B cell (primary cell): Measurements from ENCODE around the gene ZMAT2. TPM values are rescaled to one million over a fixed set of nuclear protein-coding genes. Genes with fewer than 3 reads are reported as not detected.

Experiments
- ATAC-seq: fragments of 200-7000 bp; cut with Tn5 transposase; one replicate; pipeline ENCODE4 v1.10.0; 2021; ENCODE audit warnings: low read depth, mild to moderate bottlenecking, moderate number of reproducible peaks, moderate library complexity
- CTCF ChIA-PET: fragments of 350-600 bp; sonication (Branson Sonifier 250); formaldehyde crosslinking; loops from one replicate; lab custom pipeline; 2021; ENCODE audit warnings: antibody characterized with exemption, inconsistent platforms; lab: Charles Lee
- POLR2A ChIA-PET: fragments of 350-600 bp; sonication (Branson Sonifier 250); formaldehyde crosslinking; loops from one replicate; lab custom pipeline; 2021; ENCODE audit warnings: antibody characterized with exemption; lab: Charles Lee
- DNase-seq: peaks from one replicate; pipeline ENCODE4 v3.0.0; 2013
- H2AFZ ChIP-seq: 2 replicates; pipeline ENCODE4 v1.6.1; 2012; ENCODE audit warnings: mild to moderate bottlenecking, low read depth, low read length; ENCODE audit not compliant: insufficient read depth, poor library complexity, severe bottlenecking
- H3K27ac ChIP-seq, 2 donors: 1 replicate in 1 of 2; 2 replicates in 1 of 2; pipeline ENCODE4 v1.5.1; 2012 to 2013; ENCODE audit warnings: low read length in 2 of 2, mild to moderate bottlenecking in 2 of 2, moderate library complexity in 1 of 2
- H3K27me3 ChIP-seq, 4 experiments: fragments of 200-600 bp in 1 of 4; sonication (generic) in 1 of 4; replicated peaks in 1 of 4; 1 replicate in 2 of 4; 2 replicates in 2 of 4; pipeline versions ENCODE4 v1.6.1 to v1.7.0; 2013 to 2016; ENCODE audit warnings: low read length in 3 of 4, mild to moderate bottlenecking in 2 of 4, mixed read lengths in 1 of 4, moderate library complexity in 1 of 4; ENCODE audit not compliant: insufficient read depth in 4 of 4, control insufficient read depth in 3 of 4; ENCODE audit errors: control extremely low read depth in 1 of 4
- H3K36me3 ChIP-seq, 2 experiments: replicated peaks in 1 of 2; 1 replicate in 1 of 2; 2 replicates in 1 of 2; pipeline versions ENCODE4 v1.6.1 to v1.7.1; 2013; ENCODE audit warnings: low read length in 1 of 2; ENCODE audit not compliant: insufficient read depth in 2 of 2, control insufficient read depth in 1 of 2; ENCODE audit errors: control extremely low read depth in 1 of 2, extremely low read depth in 1 of 2
- H3K4me1 ChIP-seq, 2 donors: fragments of 200-600 bp in 1 of 2; sonication (generic) in 1 of 2; 1 replicate in 1 of 2; 2 replicates in 1 of 2; pipeline versions ENCODE4 v1.5.1 to v1.6.1; 2013 to 2017; ENCODE audit warnings: low read length in 2 of 2; ENCODE audit not compliant: control insufficient read depth in 2 of 2, insufficient read depth in 2 of 2
- H3K4me2 ChIP-seq: replicated peaks from 2 replicates; pipeline ENCODE3; 2012; ENCODE audit warnings: mild to moderate bottlenecking, low read depth, low read length; ENCODE audit not compliant: poor library complexity, severe bottlenecking
- H3K4me3 ChIP-seq, 5 experiments: fragments of 200-600 bp in 1 of 5; sonication (generic) in 1 of 5; 1 replicate in 3 of 5; 2 replicates in 2 of 5; pipeline versions ENCODE4 v1.5.1 to v1.7.0; 2011 to 2016; ENCODE audit warnings: low read length in 4 of 5, mild to moderate bottlenecking in 4 of 5, low read depth in 2 of 5, control low read depth in 1 of 5, moderate library complexity in 1 of 5; ENCODE audit not compliant: insufficient read depth in 1 of 5; ENCODE audit errors: control extremely low read depth in 1 of 5, extremely low read depth in 1 of 5
- H3K79me2 ChIP-seq: fragments of 200-600 bp; sonication (generic); one replicate; pipeline ENCODE4 v1.6.0; 2016; ENCODE audit warnings: low read length; ENCODE audit not compliant: control insufficient read depth, insufficient read depth
- H3K9ac ChIP-seq: fragments of 200-600 bp; sonication (generic); 2 replicates; pipeline ENCODE4 v1.6.1; 2017; ENCODE audit warnings: mild to moderate bottlenecking, low read length, moderate library complexity
- H3K9me3 ChIP-seq, 3 donors: one replicate each; pipeline versions ENCODE4 v1.6.1 to v1.7.1; 2013; ENCODE audit warnings: low read length in 2 of 3; ENCODE audit not compliant: control insufficient read depth in 2 of 3, insufficient read depth in 1 of 3; ENCODE audit errors: control extremely low read depth in 1 of 3
- H4K20me1 ChIP-seq: 2 replicates; pipeline ENCODE4 v1.6.0; 2012; ENCODE audit warnings: mild to moderate bottlenecking, low read length; ENCODE audit not compliant: insufficient read depth, control insufficient read depth, poor library complexity, severe bottlenecking
- H3K27ac Mint-ChIP-seq: one replicate; pipeline ENCODE4 v1.8.0; 2021; ENCODE audit warnings: mixed read lengths
- H3K27me3 Mint-ChIP-seq: one replicate; pipeline ENCODE4 v1.8.0; 2021; ENCODE audit warnings: mixed read lengths
- H3K4me1 Mint-ChIP-seq: one replicate; pipeline ENCODE4 v1.8.0; 2021; ENCODE audit warnings: mixed read lengths
- H3K4me3 Mint-ChIP-seq: one replicate; pipeline ENCODE4 v1.8.0; 2021; ENCODE audit warnings: mixed read lengths
- H3K9me3 Mint-ChIP-seq: one replicate; pipeline ENCODE4 v1.8.0; 2022; ENCODE audit warnings: mixed read lengths; ENCODE audit not compliant: insufficient read depth
- EZH2 ChIP-seq: IDR thresholded peaks from 2 replicates; pipeline ENCODE4 v1.6.1; 2012; ENCODE audit warnings: borderline replicate concordance, low read depth, mild to moderate bottlenecking, moderate library complexity, low read length; ENCODE audit not compliant: insufficient read depth, poor library complexity, severe bottlenecking
- WGBS: methylation state at CpG from one replicate; pipeline ENCODE4 v1.1.5; 2013; ENCODE audit warnings: missing lambda C conversion rate; ENCODE audit not compliant: insufficient coverage; 5-methylcytosine and 5-hydroxymethylcytosine counted together
- intact Hi-C: fragments of 100-400 bp; cut with micrococcal nuclease; formaldehyde crosslinking; loops from one replicate; pipeline ENCODE4 v1.10.0; 2022
- polyA plus RNA-seq: library from polyadenylated mRNA; depleted of rRNA; stranded (reverse); fragments of >200 nt; gene quantifications from 2 replicates; pipeline ENCODE4 v1.2.3, GENCODE V29; 2012
- total RNA-seq, 2 donors: library from RNA; stranded (reverse); fragments of 120-200 nt in 1 of 2; gene quantifications; 1 replicate in 1 of 2; 2 replicates in 1 of 2; pipeline versions ENCODE4 v1.2.3 to v1.2.4, GENCODE V29; 2013 to 2022
- TF ChIP-seq, protein P1 (sequence below): fragments of 200-600 bp; IDR thresholded peaks from one replicate; pipeline ENCODE4 v1.8.0; 2022; ENCODE audit warnings: antibody characterized with exemption, mild to moderate bottlenecking

ZMAT2 gene
- total and polyA plus RNA-seq, 2 donors (not counting 1 experiment from before 2014, with no cell fraction given), result 11.2 to 55.8 TPM

DNA sequence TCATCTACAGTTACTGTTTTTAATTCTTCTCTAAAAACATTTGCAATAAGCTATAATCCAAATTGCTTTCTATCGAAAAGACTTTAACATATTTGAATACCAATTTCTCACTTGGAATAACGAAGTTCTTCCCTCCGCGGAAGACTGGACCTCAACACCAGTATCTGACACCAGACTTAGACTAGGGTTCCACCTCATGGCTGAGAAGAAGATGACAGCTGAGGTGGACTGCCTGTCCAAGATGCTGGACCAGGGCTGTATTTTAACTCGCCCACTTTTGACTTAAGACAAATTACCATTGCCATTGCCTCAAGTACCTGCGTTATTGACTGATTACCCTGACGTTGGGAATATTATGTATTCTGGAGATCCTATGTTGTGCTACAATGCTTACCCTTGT, 34.1 kb downstream of the ZMAT2 start:
- Histone ChIP-seq H3K4me2 (no peak overlapping the region), H3K36me3 (no peaks in the 10 kb centered on the region), H4K20me1 (no peaks in the 10 kb centered on the region), H2AFZ (no peak overlapping the region), H3K27me3 (peaks cover 0 to 19% (median 4%) of the 10 kb centered on the region in 4 experiments), H3K79me2 (no peaks in the 10 kb centered on the region), H3K9ac (no peak overlapping the region), H3K4me1 (no peaks in the 10 kb centered on the region), H3K9me3 (peaks cover 0 to 4% (median 0%) of the 10 kb centered on the region in 3 donors), H3K4me3 (no peak overlapping the region), H3K27ac (no peak overlapping the region)
- 88% methylated on average over 4 of the region's 7 CpGs for WGBS
- no peaks in the 10 kb centered on the region for H3K4me1 Mint-ChIP-seq
- H3K4me3 Mint-ChIP-seq, result no peak overlapping the region
- CTCF ChIA-PET, result interaction anchor here (1.2 kb wide), 1 partner anchor 361 kb away, joined by 6 read pairs; no protein-coding TSS in a partner anchor
- ATAC-seq (no peak), DNase-seq (no peak)
- H3K27me3 Mint-ChIP-seq, result peaks cover 44% of the 10 kb centered on the region
- intact Hi-C loops, result no loop called here
- H3K9me3 Mint-ChIP-seq, result no peaks in the 10 kb centered on the region
- POLR2A ChIA-PET, result no interaction called here
- TF ChIP-seq EZH2, result no peak
- TF ChIP-seq, protein P1, sequence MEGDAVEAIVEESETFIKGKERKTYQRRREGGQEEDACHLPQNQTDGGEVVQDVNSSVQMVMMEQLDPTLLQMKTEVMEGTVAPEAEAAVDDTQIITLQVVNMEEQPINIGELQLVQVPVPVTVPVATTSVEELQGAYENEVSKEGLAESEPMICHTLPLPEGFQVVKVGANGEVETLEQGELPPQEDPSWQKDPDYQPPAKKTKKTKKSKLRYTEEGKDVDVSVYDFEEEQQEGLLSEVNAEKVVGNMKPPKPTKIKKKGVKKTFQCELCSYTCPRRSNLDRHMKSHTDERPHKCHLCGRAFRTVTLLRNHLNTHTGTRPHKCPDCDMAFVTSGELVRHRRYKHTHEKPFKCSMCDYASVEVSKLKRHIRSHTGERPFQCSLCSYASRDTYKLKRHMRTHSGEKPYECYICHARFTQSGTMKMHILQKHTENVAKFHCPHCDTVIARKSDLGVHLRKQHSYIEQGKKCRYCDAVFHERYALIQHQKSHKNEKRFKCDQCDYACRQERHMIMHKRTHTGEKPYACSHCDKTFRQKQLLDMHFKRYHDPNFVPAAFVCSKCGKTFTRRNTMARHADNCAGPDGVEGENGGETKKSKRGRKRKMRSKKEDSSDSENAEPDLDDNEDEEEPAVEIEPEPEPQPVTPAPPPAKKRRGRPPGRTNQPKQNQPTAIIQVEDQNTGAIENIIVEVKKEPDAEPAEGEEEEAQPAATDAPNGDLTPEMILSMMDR, result peak; percentile 9
- H3K27ac Mint-ChIP-seq, result no peak overlapping the region

DNA sequence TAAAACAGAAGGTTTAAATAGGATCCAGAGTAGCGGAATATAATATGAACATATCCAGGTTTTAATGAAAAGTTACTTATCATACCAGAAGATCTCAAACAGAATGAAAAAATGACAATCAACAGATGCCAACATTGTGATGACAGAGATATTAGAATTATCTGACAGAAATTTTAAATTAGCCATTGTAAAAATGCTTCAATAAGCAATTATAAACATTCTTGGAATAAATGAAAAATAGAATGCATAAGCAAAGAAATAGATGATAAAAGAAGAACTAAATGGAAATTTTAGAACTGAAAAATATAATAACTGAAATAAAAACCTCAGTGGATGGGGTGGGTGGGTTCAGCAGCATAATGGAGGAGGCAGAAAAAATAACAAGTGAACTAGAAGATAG, 37.2 kb downstream of the ZMAT2 start:
- H3K9me3 ChIP-seq, result peaks cover 0 to 9% (median 0%) of the 10 kb centered on the region in 3 donors
- peaks cover 40% of the 10 kb centered on the region for H3K27me3 Mint-ChIP-seq
- TF ChIP-seq, protein P1, result no peak
- TF ChIP-seq EZH2, result no peak
- no peak overlapping the region for H3K4me3 Mint-ChIP-seq
- POLR2A ChIA-PET, result no interaction called here
- no peak overlapping the region for H2AFZ ChIP-seq
- H3K79me2 ChIP-seq, result no peaks in the 10 kb centered on the region
- no peaks in the 10 kb centered on the region for H3K4me1 Mint-ChIP-seq
- ATAC-seq (no peak), DNase-seq (no peak)
- H3K27ac ChIP-seq, result no peak overlapping the region
- intact Hi-C loops, result no loop called here
- peaks cover 0 to 14% (median 2%) of the 10 kb centered on the region in 4 experiments for H3K27me3 ChIP-seq
- peaks cover 4% of the 10 kb centered on the region for H3K9me3 Mint-ChIP-seq
- no peak overlapping the region for H3K4me3 ChIP-seq
- no peak overlapping the region for H3K4me2 ChIP-seq
- no CpG with 5 or more reads among the region's 1 CpG for WGBS
- H3K36me3 ChIP-seq, result no peaks in the 10 kb centered on the region
- H3K27ac Mint-ChIP-seq, result no peak overlapping the region
- no peaks in the 10 kb centered on the region for H3K4me1 ChIP-seq
- H3K9ac ChIP-seq, result no peak overlapping the region
- no peaks in the 10 kb centered on the region for H4K20me1 ChIP-seq
- CTCF ChIA-PET, result no interaction called here
